HEK293 (cell line): ENCODE data around the gene C1orf21.
A peak's percentile ranks its signal among the peaks of the same experiment; 100 is the strongest.

Experiments used
- CTCF ChIA-PET: fragments of 350-600 bp; formaldehyde crosslinking; extraction: SDS; loops from one replicate; lab custom pipeline; 2021; ENCODE audit warnings: antibody characterized with exemption; lab: Yijun Ruan, JAX
- POLR2A ChIA-PET: fragments of 300-600 bp; formaldehyde crosslinking; extraction: SDS; loops from one replicate; lab custom pipeline; 2020; ENCODE audit warnings: antibody characterized with exemption, inconsistent platforms; lab: Yijun Ruan, JAX
- H3K27ac ChIP-seq: fragments of 200-500 bp; sonication (Bioruptor generic); 2 replicates; pipeline ENCODE4 v1.5.1; 2014; ENCODE audit warnings: low read depth, low read length, control low read depth, inconsistent platforms; ENCODE audit errors: extremely low read depth
- H3K36me3 ChIP-seq, 2 experiments: fragments of 200-500 bp in 1 of 2; sonication (Bioruptor generic) in 1 of 2; 1 replicate in 1 of 2; 2 replicates in 1 of 2; pipeline ENCODE4 v1.5.1; 2014 to 2017; ENCODE audit warnings: inconsistent platforms in 2 of 2, low read length in 2 of 2; ENCODE audit not compliant: control insufficient read depth in 2 of 2, insufficient read depth in 1 of 2
- H3K4me1 ChIP-seq: fragments of 200-500 bp; sonication (Bioruptor generic); 2 replicates; pipeline ENCODE4 v1.5.1; 2014; ENCODE audit warnings: mild to moderate bottlenecking, low read length, inconsistent platforms; ENCODE audit not compliant: control insufficient read depth, insufficient read depth
- H3K4me3 ChIP-seq: 2 replicates; pipeline ENCODE4 v1.5.1; 2011; ENCODE audit warnings: low read depth, mild to moderate bottlenecking, control low read depth, low read length, moderate library complexity
- H3K9me3 ChIP-seq: fragments of 200-500 bp; sonication (Bioruptor generic); 2 replicates; pipeline ENCODE4 v1.5.1; 2014; ENCODE audit warnings: low read depth, low read length, inconsistent platforms; ENCODE audit not compliant: control insufficient read depth, insufficient read depth
- AEBP2 ChIP-seq: fragments of 450-650 bp; formaldehyde crosslinking; IDR thresholded peaks from 2 replicates; pipeline ENCODE4 v1.5.1; 2016; ENCODE audit warnings: missing biosample characterization, missing genetic modification characterization, borderline replicate concordance
- GLIS1 ChIP-seq: fragments of 450-650 bp; formaldehyde crosslinking; IDR thresholded peaks from 2 replicates; pipeline ENCODE4 v1.5.1; 2016; ENCODE audit warnings: missing biosample characterization, missing genetic modification characterization
- HIC1 ChIP-seq: fragments of 450-650 bp; formaldehyde crosslinking; IDR thresholded peaks from 2 replicates; pipeline ENCODE4 v1.5.1; 2016; ENCODE audit warnings: missing biosample characterization, missing genetic modification characterization
- KLF9 ChIP-seq: fragments of 450-650 bp; formaldehyde crosslinking; IDR thresholded peaks from 2 replicates; pipeline ENCODE4 v1.5.1; 2016; ENCODE audit warnings: missing biosample characterization, missing genetic modification characterization, low read depth
- PBX3 ChIP-seq: sonication (generic); formaldehyde crosslinking; IDR thresholded peaks from 2 replicates; pipeline ENCODE4 v1.8.1; 2022; ENCODE audit warnings: mild to moderate bottlenecking, moderate library complexity, missing genetic modification reagents
- PRDM6 ChIP-seq: fragments of 450-650 bp; formaldehyde crosslinking; IDR thresholded peaks from 2 replicates; pipeline ENCODE4 v1.5.1; 2017; ENCODE audit warnings: missing biosample characterization, missing genetic modification characterization
- RBAK ChIP-seq: fragments of 450-650 bp; formaldehyde crosslinking; IDR thresholded peaks from 2 replicates; pipeline ENCODE4 v1.5.1; 2016; ENCODE audit warnings: missing biosample characterization, missing genetic modification characterization
- SALL2 ChIP-seq: fragments of 450-650 bp; formaldehyde crosslinking; IDR thresholded peaks from 2 replicates; pipeline ENCODE4 v1.5.0; 2017; ENCODE audit warnings: missing biosample characterization, mild to moderate bottlenecking, missing genetic modification characterization, borderline replicate concordance
- SETDB1 ChIP-seq: IDR thresholded peaks from one replicate; pipeline ENCODE4 v1.6.1; 2017; ENCODE audit warnings: mild to moderate bottlenecking, low read length, moderate library complexity, mixed read lengths; ENCODE audit not compliant: insufficient read length
- ZFP69B ChIP-seq: fragments of 450-650 bp; formaldehyde crosslinking; IDR thresholded peaks from 2 replicates; pipeline ENCODE4 v1.5.1; 2016; ENCODE audit warnings: missing biosample characterization, missing genetic modification characterization
- ZIC2 ChIP-seq: fragments of 450-650 bp; formaldehyde crosslinking; IDR thresholded peaks from 2 replicates; pipeline ENCODE4 v1.5.1; 2016; ENCODE audit warnings: missing biosample characterization, missing genetic modification characterization
- ZNF16 ChIP-seq: fragments of 450-650 bp; formaldehyde crosslinking; IDR thresholded peaks from 2 replicates; pipeline ENCODE4 v1.5.1; 2016; ENCODE audit warnings: low read depth, missing biosample characterization, missing genetic modification characterization
- ZNF302 ChIP-seq: fragments of 450-650 bp; formaldehyde crosslinking; IDR thresholded peaks from 2 replicates; pipeline ENCODE4 v1.5.1; 2016; ENCODE audit warnings: missing biosample characterization, missing genetic modification characterization, low read depth
- ZNF488 ChIP-seq: fragments of 450-650 bp; formaldehyde crosslinking; IDR thresholded peaks from 2 replicates; pipeline ENCODE4 v1.5.1; 2016; ENCODE audit warnings: missing biosample characterization, missing genetic modification characterization
- ZNF513 ChIP-seq: fragments of 450-650 bp; IDR thresholded peaks from 2 replicates; pipeline ENCODE4 v1.5.1; 2018; ENCODE audit warnings: missing biosample characterization, missing genetic modification characterization
- ZNF514 ChIP-seq: fragments of 450-650 bp; formaldehyde crosslinking; IDR thresholded peaks from 2 replicates; pipeline ENCODE4 v1.5.1; 2016; ENCODE audit warnings: missing biosample characterization, missing genetic modification characterization
- ZNF530 ChIP-seq: fragments of 450-650 bp; formaldehyde crosslinking; IDR thresholded peaks from 2 replicates; pipeline ENCODE4 v1.5.1; 2016; ENCODE audit warnings: low read depth, missing biosample characterization, missing genetic modification characterization
- ZNF639 ChIP-seq: fragments of 450-650 bp; formaldehyde crosslinking; IDR thresholded peaks from 2 replicates; pipeline ENCODE4 v1.5.1; 2016; ENCODE audit warnings: missing biosample characterization, missing genetic modification characterization

Gene C1orf21

GRCh38 chr1:184416481-184416880 lies 29.7 kb downstream of the C1orf21 start:
- TF ChIP-seq PBX3 (CRISPR knock-in tag) (no peak), PRDM6 (tag by site-specific recombination) (peak; percentile 36; the same call in 1 of the 2 replicates)
- CTCF ChIA-PET, result interaction anchor here (1.2 kb wide), 1 partner anchor 10 kb away, joined by 3 read pairs; no protein-coding TSS in a partner anchor
- Histone ChIP-seq H3K27ac (no peak overlapping the region), H3K9me3 (no peaks in the 10 kb centered on the region), H3K4me1 (peaks cover 18% of the 10 kb centered on the region), H3K36me3 (no peaks in the 10 kb centered on the region), H3K4me3 (no peak overlapping the region)
- POLR2A ChIA-PET, result no interaction called here

- POLR2A ChIA-PET, result interaction anchor here (0.9 kb wide), 1 partner anchor 30 kb away, joined by 5 read pairs; the partner anchor contains the start of gene C1orf21
- no peak overlapping the region for H3K27ac ChIP-seq
Observed at GRCh38 chr1:184416946-184417345, 30.1 kb downstream of the C1orf21 start.

More at GRCh38 chr1:184416946-184417345, 30.1 kb downstream of the C1orf21 start:
- TF ChIP-seq GLIS1, result no peak
- TF ChIP-seq AEBP2 (tag by site-specific recombination), result no peak
- no peak for TF ChIP-seq KLF9 (tag by site-specific recombination)
- TF ChIP-seq ZNF639 (tag by site-specific recombination), result no peak
- TF ChIP-seq HIC1, result no peak
- TF ChIP-seq ZNF488 (tag by site-specific recombination), result no peak
- no peak for TF ChIP-seq ZIC2 (tag by site-specific recombination)
- no peak for TF ChIP-seq RBAK
- TF ChIP-seq ZFP69B, result no peak
- TF ChIP-seq ZNF302 (tag by site-specific recombination), result no peak
- no peak for TF ChIP-seq SETDB1
- TF ChIP-seq SALL2 (tag by site-specific recombination), result no peak
- TF ChIP-seq ZNF530, result no peak
- TF ChIP-seq ZNF513 (tag by site-specific recombination), result no peak
- no peak for TF ChIP-seq ZNF514 (tag by site-specific recombination)
- TF ChIP-seq ZNF16 (tag by site-specific recombination), result no peak
- H3K4me1 ChIP-seq, result peaks cover 18% of the 10 kb centered on the region
- no peaks in the 10 kb centered on the region for H3K9me3 ChIP-seq
- CTCF ChIA-PET, result interaction anchor here (0.7 kb wide), 1 partner anchor 68 kb away, joined by 3 read pairs; no protein-coding TSS in a partner anchor
- no peak overlapping the region for H3K4me3 ChIP-seq
- H3K36me3 ChIP-seq, result no peaks in the 10 kb centered on the region
